HL-60 (cell line): ENCODE measurements around the gene FSCN2.

ENCODE experiments used
- CTCF ChIP-seq: IDR thresholded peaks from one replicate; pipeline ENCODE4 v1.5.1; 2011; ENCODE audit warnings: low read length, control low read depth, inconsistent platforms; ENCODE audit not compliant: insufficient read depth
- GABPA ChIP-seq: IDR thresholded peaks from 2 replicates; pipeline ENCODE4 v1.6.1; 2012; ENCODE audit warnings: low read depth

DNA sequence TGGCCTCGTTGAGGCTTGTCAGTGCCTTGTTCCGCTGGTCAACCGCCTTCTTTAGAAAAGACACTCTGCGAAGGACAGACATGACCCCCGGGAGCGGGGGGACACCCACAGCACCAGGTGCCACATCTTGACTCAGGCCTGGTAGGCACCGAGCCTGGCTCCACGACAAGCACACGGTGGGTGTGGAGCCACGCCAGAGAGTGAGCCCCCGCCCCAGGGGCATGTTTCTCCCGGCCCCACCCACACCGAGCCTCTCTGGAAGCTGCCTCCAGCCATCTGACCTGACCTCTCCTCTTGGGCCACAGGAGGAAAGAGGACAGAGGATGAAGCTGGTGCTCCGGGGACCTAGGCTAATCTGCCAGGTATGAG lies 19.4 kb downstream of the FSCN2 start:
- TF ChIP-seq CTCF (no peak), GABPA (no peak)
